CD4-positive, alpha-beta T cell (primary cell): ENCODE results near the gene REV3L. TPM values are rescaled to one million over a fixed set of nuclear protein-coding genes. Genes with fewer than 3 reads are reported as not detected.

Source experiments
- ATAC-seq: fragments of 200-7000 bp; cut with Tn5 transposase; one replicate; pipeline ENCODE4 v1.10.0; 2022; ENCODE audit warnings: mild to moderate bottlenecking; ENCODE audit not compliant: poor library complexity
- CTCF ChIA-PET: fragments of 350-600 bp; sonication (Branson Sonifier 250); formaldehyde crosslinking; loops from one replicate; lab custom pipeline; 2021; ENCODE audit warnings: antibody characterized with exemption, inconsistent platforms; lab: Charles Lee
- POLR2A ChIA-PET: fragments of 350-600 bp; sonication (Branson Sonifier 250); formaldehyde crosslinking; loops from one replicate; lab custom pipeline; 2021; ENCODE audit warnings: antibody characterized with exemption, inconsistent platforms; lab: Charles Lee
- DNase-seq, 14 experiments: peaks; one replicate each; pipeline ENCODE4 v3.0.0-alpha.2; 2013 to 2020; ENCODE audit warnings: mixed read lengths in 2 of 14
- H3K27ac ChIP-seq, 2 donors: one replicate each; pipeline versions ENCODE4 v1.5.1 to v1.7.0; 2013; ENCODE audit warnings: low read length in 2 of 2, low read depth in 1 of 2, mild to moderate bottlenecking in 1 of 2
- H3K27me3 ChIP-seq, 2 experiments: 1 replicate in 1 of 2; 2 replicates in 1 of 2; pipeline versions ENCODE4 v1.6.1 to v1.7.0; 2013; ENCODE audit warnings: low read length in 2 of 2, control low read depth in 1 of 2, mild to moderate bottlenecking in 1 of 2, moderate library complexity in 1 of 2; ENCODE audit not compliant: insufficient read depth in 2 of 2, control insufficient read depth in 1 of 2
- H3K36me3 ChIP-seq: one replicate; pipeline ENCODE4 v1.6.1; 2013; ENCODE audit warnings: low read length, control low read depth; ENCODE audit not compliant: insufficient read depth
- H3K4me1 ChIP-seq: one replicate; pipeline ENCODE4 v1.6.1; 2013; ENCODE audit warnings: low read length, control low read depth; ENCODE audit not compliant: insufficient read depth
- H3K4me3 ChIP-seq: one replicate; pipeline ENCODE4 v1.5.1; 2013; ENCODE audit warnings: mild to moderate bottlenecking, low read length, moderate library complexity
- H3K9me3 ChIP-seq, 2 experiments: 1 replicate in 1 of 2; 2 replicates in 1 of 2; pipeline versions ENCODE4 v1.6.1 to v1.7.0; 2013; ENCODE audit warnings: low read length in 2 of 2, mild to moderate bottlenecking in 2 of 2, control low read depth in 1 of 2, moderate library complexity in 1 of 2; ENCODE audit not compliant: control insufficient read depth in 1 of 2, insufficient read depth in 1 of 2
- H3K27ac Mint-ChIP-seq: one replicate; pipeline ENCODE4 v1.8.0; 2020; ENCODE audit warnings: mixed read lengths
- H3K27me3 Mint-ChIP-seq: one replicate; pipeline ENCODE4 v1.8.0; 2021; ENCODE audit warnings: mixed read lengths
- H3K36me3 Mint-ChIP-seq: one replicate; pipeline ENCODE4 v1.8.0; 2021; ENCODE audit warnings: low read depth, mixed read lengths
- H3K4me1 Mint-ChIP-seq: one replicate; pipeline ENCODE4 v1.8.0; 2021; ENCODE audit warnings: low read depth, mixed read lengths
- H3K4me3 Mint-ChIP-seq: one replicate; pipeline ENCODE4 v1.8.0; 2020; ENCODE audit warnings: mild to moderate bottlenecking, mixed read lengths
- H3K9me3 Mint-ChIP-seq: one replicate; pipeline ENCODE4 v1.8.0; 2020; ENCODE audit warnings: mixed read lengths
- intact Hi-C, 2 experiments: fragments of 100-400 bp; cut with DNase I in 1 of 2; cut with micrococcal nuclease in 1 of 2; formaldehyde crosslinking; loops; one replicate each; pipeline versions ENCODE4 v1.15.1 to v1.9.0; 2023 to 2025; cut with DNase I, micrococcal nuclease
- total RNA-seq, 174 experiments: library from RNA in 2 of 174; stranded (reverse) in 2 of 174; gene quantifications; one replicate each; pipeline ENCODE4 v1.2.3 and lab custom pipeline; 2021 to 2026
- TF ChIP-seq, protein P1 (sequence below): fragments of 200-600 bp; IDR thresholded peaks from one replicate; pipeline ENCODE4 v1.8.0; 2022; ENCODE audit warnings: antibody characterized with exemption, mild to moderate bottlenecking

Gene REV3L
- total RNA-seq, 2 experiments from 2014 or later, result 17.0 to 20.6 TPM

DNA sequence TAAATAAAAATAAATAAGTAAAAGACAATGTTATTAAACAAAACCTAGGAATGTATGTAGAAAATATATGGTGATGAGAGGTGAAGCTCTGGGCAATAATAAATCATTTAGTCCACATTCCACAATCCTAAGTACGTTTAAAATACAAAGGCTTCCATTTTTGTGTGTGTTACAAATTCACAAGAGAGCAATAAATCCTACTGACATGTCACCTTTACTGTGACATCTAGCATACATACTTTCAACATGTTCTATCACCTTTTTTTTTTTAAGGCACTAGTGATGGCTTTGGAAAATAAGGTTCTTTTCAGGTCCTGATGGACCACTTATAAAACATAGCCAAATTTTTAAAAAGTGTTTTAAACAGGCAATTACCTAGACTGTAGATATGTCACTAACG lies 12.0 kb downstream of the REV3L start:
- POLR2A ChIA-PET, result no interaction called here

DNA sequence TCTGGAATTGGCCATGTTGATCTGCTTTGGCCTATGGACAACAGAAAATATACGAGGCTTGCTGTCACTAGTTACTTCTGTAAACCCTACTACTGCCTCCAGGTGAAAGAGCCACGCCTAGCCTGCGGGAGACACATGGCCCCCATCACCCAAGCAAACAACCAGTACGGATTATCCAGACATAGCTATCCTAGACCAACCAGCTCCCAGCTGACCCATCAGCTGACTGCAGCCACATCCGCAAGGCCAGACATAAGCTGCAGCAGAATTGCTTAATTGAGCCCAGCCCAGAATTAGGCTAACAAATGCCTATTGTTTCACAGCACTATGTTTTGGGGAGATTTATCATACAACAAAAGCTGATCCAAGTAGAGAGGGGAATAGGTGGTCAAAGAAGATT lies 13.5 kb downstream of the REV3L start:
- no peak overlapping the region for H3K4me3 Mint-ChIP-seq
- ATAC-seq (no peak), DNase-seq (no peak)
- H3K27me3 ChIP-seq, result no peaks in the 10 kb centered on the region
- ChIA-PET POLR2A (no interaction called here), CTCF (no interaction called here)
- no peaks in the 10 kb centered on the region for H3K4me1 ChIP-seq
- peaks cover 2% of the 10 kb centered on the region for H3K36me3 ChIP-seq
- H3K4me1 Mint-ChIP-seq, result peaks cover 25% of the 10 kb centered on the region
- peaks cover 8% of the 10 kb centered on the region for H3K36me3 Mint-ChIP-seq
- no peaks in the 10 kb centered on the region for H3K9me3 ChIP-seq
- intact Hi-C loops, result no loop called here
- no peak overlapping the region for H3K4me3 ChIP-seq
- TF ChIP-seq, protein P1, sequence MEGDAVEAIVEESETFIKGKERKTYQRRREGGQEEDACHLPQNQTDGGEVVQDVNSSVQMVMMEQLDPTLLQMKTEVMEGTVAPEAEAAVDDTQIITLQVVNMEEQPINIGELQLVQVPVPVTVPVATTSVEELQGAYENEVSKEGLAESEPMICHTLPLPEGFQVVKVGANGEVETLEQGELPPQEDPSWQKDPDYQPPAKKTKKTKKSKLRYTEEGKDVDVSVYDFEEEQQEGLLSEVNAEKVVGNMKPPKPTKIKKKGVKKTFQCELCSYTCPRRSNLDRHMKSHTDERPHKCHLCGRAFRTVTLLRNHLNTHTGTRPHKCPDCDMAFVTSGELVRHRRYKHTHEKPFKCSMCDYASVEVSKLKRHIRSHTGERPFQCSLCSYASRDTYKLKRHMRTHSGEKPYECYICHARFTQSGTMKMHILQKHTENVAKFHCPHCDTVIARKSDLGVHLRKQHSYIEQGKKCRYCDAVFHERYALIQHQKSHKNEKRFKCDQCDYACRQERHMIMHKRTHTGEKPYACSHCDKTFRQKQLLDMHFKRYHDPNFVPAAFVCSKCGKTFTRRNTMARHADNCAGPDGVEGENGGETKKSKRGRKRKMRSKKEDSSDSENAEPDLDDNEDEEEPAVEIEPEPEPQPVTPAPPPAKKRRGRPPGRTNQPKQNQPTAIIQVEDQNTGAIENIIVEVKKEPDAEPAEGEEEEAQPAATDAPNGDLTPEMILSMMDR, result no peak
- H3K27ac Mint-ChIP-seq, result no peak overlapping the region
- no peaks in the 10 kb centered on the region for H3K27me3 Mint-ChIP-seq
- H3K9me3 Mint-ChIP-seq, result no peaks in the 10 kb centered on the region
- no peak overlapping the region for H3K27ac ChIP-seq

More for the DNA sequence above, 12.0 kb downstream of the REV3L start:
- intact Hi-C loops, result no loop called here
- CTCF ChIA-PET, result no interaction called here
- peaks cover 2% of the 10 kb centered on the region for H3K36me3 ChIP-seq
- H3K4me3 Mint-ChIP-seq, result no peak overlapping the region
- no peak overlapping the region for H3K27ac Mint-ChIP-seq
- no peak overlapping the region for H3K4me3 ChIP-seq
- no peaks in the 10 kb centered on the region for H3K27me3 ChIP-seq
- no peak overlapping the region for H3K27ac ChIP-seq
- H3K36me3 Mint-ChIP-seq, result peaks cover 8% of the 10 kb centered on the region
- H3K4me1 Mint-ChIP-seq, result peaks cover 33% of the 10 kb centered on the region
- DNase-seq (no peak), ATAC-seq (no peak)
- no peaks in the 10 kb centered on the region for H3K9me3 Mint-ChIP-seq
- TF ChIP-seq, protein P1, result no peak
- H3K4me1 ChIP-seq, result no peaks in the 10 kb centered on the region
- no peaks in the 10 kb centered on the region for H3K9me3 ChIP-seq
- H3K27me3 Mint-ChIP-seq, result no peaks in the 10 kb centered on the region

DNA sequence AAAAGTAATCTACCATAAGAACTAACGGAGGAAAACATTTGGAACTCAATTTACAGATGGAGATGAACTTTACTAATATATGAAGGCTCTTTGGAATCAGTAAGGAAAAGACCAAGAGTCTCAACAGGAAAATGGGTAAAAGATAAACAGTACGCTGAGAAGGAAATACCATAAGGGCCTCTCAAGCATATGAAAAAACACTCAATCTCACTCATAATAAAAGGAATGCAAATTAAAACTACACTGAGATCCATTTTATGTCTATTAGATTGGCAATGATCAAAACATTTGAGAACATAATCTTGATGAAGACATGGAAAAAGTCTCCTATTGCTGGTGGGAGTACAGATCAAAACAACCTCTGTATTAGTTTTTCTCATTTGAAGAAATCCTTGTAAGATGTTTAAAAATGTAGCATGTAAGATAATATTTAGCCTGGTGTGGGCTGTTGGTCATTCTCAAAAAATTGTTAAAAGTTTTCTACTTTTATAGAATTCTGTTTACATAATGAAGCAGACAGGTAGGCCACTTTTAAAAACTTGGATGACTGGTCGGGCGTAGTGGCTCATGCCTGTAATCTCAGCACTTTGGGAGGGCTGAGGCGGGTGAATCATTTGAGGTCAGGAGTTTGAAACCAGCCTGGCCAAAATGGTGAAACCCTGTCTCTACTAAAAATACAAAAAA lies 14.5 kb downstream of the REV3L start:
- no peak overlapping the region for H3K4me3 Mint-ChIP-seq
- intact Hi-C loops, result no loop called here
- Histone ChIP-seq H3K9me3 (no peaks in the 10 kb centered on the region), H3K27me3 (no peaks in the 10 kb centered on the region), H3K4me1 (no peaks in the 10 kb centered on the region), H3K4me3 (no peak overlapping the region), H3K36me3 (peaks cover 2% of the 10 kb centered on the region), H3K27ac (no peak overlapping the region)
- DNase-seq (no peak), ATAC-seq (no peak)
- H3K4me1 Mint-ChIP-seq, result peaks cover 24% of the 10 kb centered on the region
- no peaks in the 10 kb centered on the region for H3K9me3 Mint-ChIP-seq
- TF ChIP-seq, protein P1, result no peak
- peaks cover 8% of the 10 kb centered on the region for H3K36me3 Mint-ChIP-seq
- POLR2A ChIA-PET, result no interaction called here
- CTCF ChIA-PET, result no interaction called here
- H3K27ac Mint-ChIP-seq, result no peak overlapping the region
- no peaks in the 10 kb centered on the region for H3K27me3 Mint-ChIP-seq
